ENCODE measurements around the gene WNT8B.

DNA sequence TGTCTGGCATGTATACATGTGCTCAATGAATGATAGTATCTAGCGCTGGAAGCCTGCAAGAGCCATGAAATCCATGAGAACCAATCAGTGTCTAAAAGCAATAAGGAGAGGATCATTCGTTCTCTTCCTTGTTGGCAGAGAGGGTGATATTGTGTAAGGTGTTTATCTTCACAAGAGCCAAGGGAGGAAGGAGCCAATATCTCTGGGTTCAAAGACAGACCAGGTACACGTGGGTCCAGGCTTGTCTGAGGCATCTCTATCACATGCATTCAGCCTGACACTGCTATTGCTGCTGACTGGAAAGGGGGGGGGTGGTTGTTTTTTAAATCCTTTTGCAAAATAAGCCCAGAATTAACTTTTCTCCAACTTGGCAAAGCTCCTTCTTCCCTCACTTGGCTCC, 52.8 kb downstream of the WNT8B start:
- TF ChIP-seq, protein P1, sequence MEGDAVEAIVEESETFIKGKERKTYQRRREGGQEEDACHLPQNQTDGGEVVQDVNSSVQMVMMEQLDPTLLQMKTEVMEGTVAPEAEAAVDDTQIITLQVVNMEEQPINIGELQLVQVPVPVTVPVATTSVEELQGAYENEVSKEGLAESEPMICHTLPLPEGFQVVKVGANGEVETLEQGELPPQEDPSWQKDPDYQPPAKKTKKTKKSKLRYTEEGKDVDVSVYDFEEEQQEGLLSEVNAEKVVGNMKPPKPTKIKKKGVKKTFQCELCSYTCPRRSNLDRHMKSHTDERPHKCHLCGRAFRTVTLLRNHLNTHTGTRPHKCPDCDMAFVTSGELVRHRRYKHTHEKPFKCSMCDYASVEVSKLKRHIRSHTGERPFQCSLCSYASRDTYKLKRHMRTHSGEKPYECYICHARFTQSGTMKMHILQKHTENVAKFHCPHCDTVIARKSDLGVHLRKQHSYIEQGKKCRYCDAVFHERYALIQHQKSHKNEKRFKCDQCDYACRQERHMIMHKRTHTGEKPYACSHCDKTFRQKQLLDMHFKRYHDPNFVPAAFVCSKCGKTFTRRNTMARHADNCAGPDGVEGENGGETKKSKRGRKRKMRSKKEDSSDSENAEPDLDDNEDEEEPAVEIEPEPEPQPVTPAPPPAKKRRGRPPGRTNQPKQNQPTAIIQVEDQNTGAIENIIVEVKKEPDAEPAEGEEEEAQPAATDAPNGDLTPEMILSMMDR (IDR thresholded peaks at IDR 0.05): no peak
- TF ChIP-seq POLR2A (IDR thresholded peaks at IDR 0.05): no peak
